ENCODE measurements around the gene MINDY4B. TPM values are rescaled to one million over a fixed set of nuclear protein-coding genes. Genes with fewer than 3 reads are reported as not detected.

MINDY4B gene
- total and polyA plus RNA-seq, 2 of the 13 experiments (the other 11 are each of a cell fraction or from before 2014, with no cell fraction given), result not detected

- in situ Hi-C loops (cut with HindIII; ENCODE audit: extremely low pct_ligation_motif_present, low pct_unique_long_range_greater_than_20kb) (no loop called here), intact Hi-C loops (cut with micrococcal nuclease; ENCODE audit: unreplicated experiment) (no loop called here)
- WGBS (ENCODE audit: low lambda C conversion rate), result 3% methylated on average over 3 of the region's 3 CpGs
- BruUV-seq (replicated peaks), result no TSS peak
- ATAC-seq (no peak), DNase-seq (ENCODE audit: low spot score) (no peak), FAIRE-seq (no peak)
- H3K27ac ChIP-seq (ENCODE audit: extremely low read length, insufficient read depth, low read length), result no peak overlapping the region
- no peak overlapping the region for H3K9ac ChIP-seq (ENCODE audit: insufficient read depth, low read depth, low read length)
- ChIA-PET POLR2A (no interaction called here), CTCF (ENCODE audit: low intra/inter-chr PET ratio, low total read pairs) (no interaction called here)
- no peaks in the 10 kb centered on the region for H3K36me3 ChIP-seq (replicated peaks in 1 of 2; ENCODE audit: control insufficient read depth in 1 of 2, insufficient read depth in 2 of 2, low read length in 2 of 2)
- H3K4me2 ChIP-seq (ENCODE audit: low read depth, low read length), result no peak overlapping the region
- H3K4me1 ChIP-seq (ENCODE audit: insufficient read depth, low read length), result no peaks in the 10 kb centered on the region
- H3K79me2 ChIP-seq (ENCODE audit: insufficient read depth, low read length), result no peaks in the 10 kb centered on the region
- H3K4me3 ChIP-seq (replicated peaks in 1 of 3; ENCODE audit: insufficient read depth in 1 of 3, low read depth in 2 of 3, low read length in 3 of 3), result no peak overlapping the region
- H3K27me3 ChIP-seq (ENCODE audit: control insufficient read depth in 1 of 2, insufficient read depth in 2 of 2, low read length in 2 of 2), result no peaks in the 10 kb centered on the region
- H2AFZ ChIP-seq (ENCODE audit: low read length), result no peak overlapping the region
- H4K20me1 ChIP-seq (ENCODE audit: insufficient read depth, low read length), result no peaks in the 10 kb centered on the region
- no peaks in the 10 kb centered on the region for H3K9me3 ChIP-seq (ENCODE audit: low read length)
- TF ChIP-seq ZBED4 (CRISPR knock-in tag; IDR thresholded peaks at IDR 0.05; ENCODE audit: borderline replicate concordance) (no peak), ZBTB2 (CRISPR knock-in tag; IDR thresholded peaks at IDR 0.05; ENCODE audit: low read depth) (no peak), HNF1A (IDR thresholded peaks at IDR 0.05; ENCODE audit: low read depth) (no peak), HNF1A (CRISPR knock-in tag; IDR thresholded peaks at IDR 0.05; ENCODE audit: borderline replicate concordance) (no peak), MBNL3 (CRISPR knock-in tag; conservative IDR thresholded peaks at IDR 0.05) (no peak), RBM39 (IDR thresholded peaks at IDR 0.05; ENCODE audit: low read depth, low read length, poor library complexity, severe bottlenecking) (no peak), MZF1 (CRISPR knock-in tag; IDR thresholded peaks at IDR 0.05; ENCODE audit: borderline replicate concordance) (no peak), TFAP4 (IDR thresholded peaks at IDR 0.05; ENCODE audit: borderline replicate concordance, low read depth) (no peak)
These were observed 25.6 kb upstream of the MINDY4B start for GRCh38 chr3:150930839-150931238.
